ENCODE results near the gene PLA2G4C. TPM values are rescaled to one million over a fixed set of nuclear protein-coding genes. Genes with fewer than 3 reads are reported as not detected.

The PLA2G4C gene
- polyA plus RNA-seq, 5 donors, result 5.0 to 11.6 (median 6.0) TPM

- DNase-seq, result no peak
Observed at GRCh38 chr19:48060381-48060780, 50.2 kb downstream of the PLA2G4C start.

DNA sequence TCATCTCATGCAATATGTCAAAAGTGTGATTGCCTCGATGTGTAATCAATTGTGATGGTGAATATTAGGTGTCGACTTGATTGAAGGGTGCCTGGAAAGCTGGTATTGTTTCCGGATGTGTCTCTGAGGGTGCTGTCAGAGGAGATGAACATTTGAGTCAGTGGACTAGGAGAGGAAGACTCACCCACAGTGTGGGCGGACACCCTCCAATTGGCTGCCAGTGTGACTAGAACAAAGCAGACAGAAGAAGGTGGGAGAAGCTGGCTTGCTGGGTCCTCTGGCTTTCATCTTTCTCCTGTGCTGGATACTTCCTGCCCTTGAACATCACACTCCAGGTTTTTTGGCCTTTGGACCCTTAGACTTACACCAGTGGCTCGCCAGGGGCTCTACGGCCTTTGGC lies 51.3 kb downstream of the PLA2G4C start:
- DNase-seq, result no peak

DNA sequence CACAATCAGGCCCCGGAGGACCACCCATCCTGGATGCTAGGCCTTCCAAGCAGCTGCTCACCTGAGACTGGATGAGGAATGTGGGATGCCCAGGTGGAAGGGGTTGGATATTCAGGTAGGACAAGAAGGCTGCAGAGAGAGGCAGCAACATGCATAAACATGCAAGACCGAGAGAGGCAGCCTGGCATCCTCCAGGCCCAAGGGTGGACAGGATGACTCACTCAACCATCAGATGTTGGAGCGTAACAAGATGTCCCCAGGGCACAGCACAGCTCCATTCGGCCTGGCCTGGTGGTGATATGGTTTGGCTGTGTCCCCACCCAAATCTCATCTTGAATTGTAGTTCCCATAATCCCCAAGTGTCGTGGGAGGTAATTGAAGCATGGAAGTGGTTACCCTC lies 56.8 kb downstream of the PLA2G4C start:
- no peak for DNase-seq

DNA sequence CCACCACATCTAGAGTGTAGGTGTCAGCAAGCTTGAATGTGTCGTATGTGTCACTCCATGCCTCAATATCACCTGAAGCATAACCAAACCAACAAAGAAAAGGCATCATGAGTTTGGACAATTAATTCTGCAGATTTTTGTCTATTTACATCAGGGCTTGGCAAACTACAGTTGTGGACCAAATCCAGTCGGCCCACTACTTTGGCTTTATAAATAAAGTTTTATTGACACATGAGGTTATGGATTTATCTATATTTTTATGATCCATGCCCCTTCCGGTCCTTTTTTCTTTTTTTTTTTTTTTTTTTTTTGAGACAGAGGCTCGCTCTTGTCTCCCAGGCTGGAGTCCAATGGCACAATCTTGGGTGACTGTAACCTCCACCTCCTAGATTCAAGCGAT lies 57.5 kb downstream of the PLA2G4C start:
- no peak for DNase-seq

- DNase-seq, result no peak
Observed at GRCh38 chr19:48051335-48052033, 59.1 kb downstream of the PLA2G4C start.

- no peak for DNase-seq
Observed at GRCh38 chr19:48044561-48044960, 66.1 kb downstream of the PLA2G4C start.

DNA sequence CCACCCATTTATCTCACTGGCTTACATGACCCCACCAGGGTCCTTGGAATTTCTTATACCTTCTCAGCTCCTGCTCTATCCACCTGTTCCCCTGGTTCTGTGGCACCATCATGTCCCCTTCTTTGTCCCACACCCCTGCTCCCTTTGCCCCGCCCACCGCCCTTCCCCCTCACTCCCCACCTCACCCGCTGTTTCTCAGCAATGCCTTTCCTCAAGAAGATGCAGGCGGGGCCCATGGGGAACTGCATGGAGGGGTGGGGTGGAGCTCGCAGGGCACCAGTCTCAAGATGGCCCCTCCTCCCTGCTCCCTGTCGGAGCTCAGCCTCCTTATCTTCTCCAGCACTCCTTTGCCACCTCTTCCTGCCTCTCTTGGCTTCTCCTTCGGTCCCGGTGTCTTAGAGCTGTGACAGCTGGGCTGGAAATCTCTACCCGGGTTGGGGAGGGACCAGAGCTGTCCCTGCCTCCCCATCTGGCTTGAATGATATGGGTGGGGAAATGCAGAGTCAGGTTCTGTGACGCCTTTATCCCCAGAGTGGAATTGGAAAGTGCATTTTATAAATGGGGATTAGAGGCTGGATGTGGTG lies 66.8 kb downstream of the PLA2G4C start, which contains the start of gene CABP5:
Gene CABP5, minus strand, starts transcription at position 405 of the 584 bp plus-strand sequence. Its CDS starts 157 bp downstream, at position 248.
- DNase-seq, result no peak

DNA sequence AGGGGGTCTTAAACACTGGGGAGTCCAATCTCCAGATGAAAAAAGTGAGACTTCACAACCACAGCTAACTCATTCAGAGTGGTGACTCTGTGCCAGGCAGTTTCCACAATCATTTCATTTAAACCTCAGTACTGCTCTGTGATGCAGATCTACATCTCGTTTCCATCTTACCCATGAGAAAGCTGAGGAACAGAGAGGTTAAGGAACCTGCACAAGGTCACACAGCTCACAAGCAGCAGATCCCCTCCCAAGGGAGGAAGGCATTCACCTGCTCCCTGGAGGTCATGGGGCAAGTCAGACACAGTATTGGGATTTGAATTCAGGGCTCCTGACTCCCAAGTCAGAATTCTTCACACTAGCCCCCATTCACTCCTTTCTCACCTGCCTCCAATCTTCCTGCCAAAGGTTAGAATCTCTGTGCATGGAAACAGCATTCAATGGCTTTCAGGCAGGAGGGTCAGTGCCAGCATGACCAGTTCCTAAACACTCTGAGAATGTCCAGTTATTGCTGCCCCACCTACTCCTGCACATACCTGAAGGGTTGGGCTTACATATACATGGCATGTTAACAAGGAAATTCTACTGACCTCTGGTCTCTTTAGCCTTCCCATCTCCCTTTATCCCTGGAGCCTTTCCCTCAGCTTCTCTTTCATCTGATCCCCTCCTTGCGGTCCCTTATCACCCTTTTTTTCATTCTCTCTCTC lies 68.6 kb downstream of the PLA2G4C start:
- no peak for DNase-seq

GRCh38 chr19:48036765-48037164 lies 73.9 kb downstream of the PLA2G4C start:
- DNase-seq, result no peak

- DNase-seq, result no peak
Observed at GRCh38 chr19:48033604-48034003, 77.0 kb downstream of the PLA2G4C start.

- no peak for DNase-seq
Observed at GRCh38 chr19:48030073-48030472, 80.5 kb downstream of the PLA2G4C start.

GRCh38 chr19:48029431-48029830 lies 81.2 kb downstream of the PLA2G4C start:
- DNase-seq, result no peak

- no peak for DNase-seq
Observed at GRCh38 chr19:48025480-48025879, 85.1 kb downstream of the PLA2G4C start.

- DNase-seq, result no peak
Observed at GRCh38 chr19:48023518-48023917, 87.1 kb downstream of the PLA2G4C start.

- no peak for DNase-seq
Observed at GRCh38 chr19:48023011-48023410, 87.6 kb downstream of the PLA2G4C start.

DNA sequence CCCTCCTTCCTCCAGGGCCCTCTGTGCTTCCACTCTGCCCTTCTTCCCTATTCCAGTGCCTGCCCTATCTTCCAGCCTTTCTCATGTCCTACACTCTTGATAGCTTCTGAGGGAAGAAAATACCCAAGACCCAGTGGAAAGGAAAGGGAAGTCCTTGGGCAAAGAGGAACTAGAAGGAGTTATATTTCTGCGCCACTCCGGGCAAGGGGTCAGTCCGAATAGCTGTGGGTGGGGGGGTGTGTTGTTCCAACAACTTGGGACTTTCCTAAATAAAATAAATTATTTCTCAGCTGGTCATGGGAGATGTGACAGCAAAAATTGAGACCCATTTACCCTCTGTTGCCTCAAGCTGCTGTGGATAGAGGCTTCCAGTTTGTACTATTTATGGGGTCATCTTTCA lies 89.9 kb downstream of the PLA2G4C start:
- no peak for DNase-seq

GRCh38 chr19:48010932-48011758 lies 99.5 kb downstream of the PLA2G4C start:
- DNase-seq, result peak in 1 of 2 donors; percentile 13

DNA sequence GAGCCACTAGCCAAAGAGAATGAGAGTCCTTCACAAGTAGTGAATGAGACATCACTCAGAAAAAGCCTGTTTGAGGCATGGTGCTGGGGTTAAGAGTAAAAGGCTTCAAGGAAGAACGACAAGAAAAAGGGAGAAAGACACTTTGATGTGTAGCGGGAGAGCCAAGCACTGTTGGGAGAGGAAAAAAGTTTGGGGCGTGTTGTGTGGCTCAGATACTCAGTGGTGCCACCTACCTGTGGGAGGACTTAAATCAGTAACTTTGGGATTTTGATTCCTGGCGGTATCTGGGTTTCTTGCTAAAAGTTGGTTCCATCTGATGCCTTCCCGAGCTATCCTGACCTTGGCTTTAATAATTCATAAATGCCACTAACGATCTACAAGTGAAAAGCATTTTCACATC lies 103.9 kb downstream of the PLA2G4C start:
- DNase-seq, result no peak

- DNase-seq, result no peak
Observed at GRCh38 chr19:48004236-48004635, 106.4 kb downstream of the PLA2G4C start.

GRCh38 chr19:48000846-48001245 lies 109.8 kb downstream of the PLA2G4C start:
- DNase-seq, result no peak

DNA sequence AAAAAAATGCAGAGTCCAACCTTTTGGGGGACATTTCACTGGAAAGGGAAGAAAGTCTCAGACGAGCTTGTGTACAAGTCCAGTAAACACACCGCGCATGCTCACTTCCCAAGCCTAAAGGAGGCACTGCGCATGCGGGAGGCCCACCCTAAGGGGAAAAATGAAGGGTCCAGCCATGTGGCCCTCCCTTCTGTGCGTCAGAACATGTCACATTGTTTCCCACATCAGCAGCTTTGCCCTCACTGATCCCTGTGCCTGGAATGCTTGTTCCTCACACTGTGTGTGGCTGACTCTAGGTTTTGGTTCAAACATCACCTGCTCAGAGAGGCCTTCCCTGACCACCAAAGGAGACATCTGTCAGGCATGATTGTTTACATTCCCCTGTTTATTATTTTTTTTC lies 111.8 kb downstream of the PLA2G4C start:
- DNase-seq, result no peak
